ENCODE measurements around the gene ANKRD33B.

Gene ANKRD33B

GRCh38 chr5:10679336-10679988 lies 115.6 kb downstream of the ANKRD33B start:
- H3K4me3 ChIP-seq (ENCODE audit: low read depth in 1 of 2, low read length in 1 of 2), result no peak overlapping the region
- H3K36me3 ChIP-seq, result peaks cover 50% of the 10 kb centered on the region

GRCh38 chr5:10680876-10681481 lies 117.1 kb downstream of the ANKRD33B start:
- no peak for TF ChIP-seq CTCF (IDR thresholded peaks at IDR 0.05)
- no peak overlapping the region for H3K27ac ChIP-seq
- H3K27me3 ChIP-seq, result no peaks in the 10 kb centered on the region
- H3K4me1 ChIP-seq (ENCODE audit: control insufficient read depth in 1 of 2, insufficient read depth in 1 of 2, low read depth in 1 of 2, low read length in 1 of 2), result peaks cover 13 to 16% of the 10 kb centered on the region in 2 experiments
- H3K4me3 ChIP-seq (ENCODE audit: low read depth in 1 of 2, low read length in 1 of 2), result no peak overlapping the region
- peaks cover 54% of the 10 kb centered on the region for H3K36me3 ChIP-seq
- no peaks in the 10 kb centered on the region for H3K9me3 ChIP-seq

More at GRCh38 chr5:10679336-10679988, 115.6 kb downstream of the ANKRD33B start:
- peaks cover 13 to 16% of the 10 kb centered on the region in 2 experiments for H3K4me1 ChIP-seq (ENCODE audit: control insufficient read depth in 1 of 2, insufficient read depth in 1 of 2, low read depth in 1 of 2, low read length in 1 of 2)
- no peak for TF ChIP-seq CTCF (IDR thresholded peaks at IDR 0.05)
- no peak overlapping the region for H3K27ac ChIP-seq
- no peaks in the 10 kb centered on the region for H3K27me3 ChIP-seq
- H3K9me3 ChIP-seq, result no peaks in the 10 kb centered on the region

- TF ChIP-seq CTCF (IDR thresholded peaks at IDR 0.05), result no peak
- H3K27ac ChIP-seq, result no peak overlapping the region
- peaks cover 54% of the 10 kb centered on the region for H3K36me3 ChIP-seq
- H3K9me3 ChIP-seq, result no peaks in the 10 kb centered on the region
- H3K27me3 ChIP-seq, result no peaks in the 10 kb centered on the region
- peaks cover 13 to 16% of the 10 kb centered on the region in 2 experiments for H3K4me1 ChIP-seq (ENCODE audit: control insufficient read depth in 1 of 2, insufficient read depth in 1 of 2, low read depth in 1 of 2, low read length in 1 of 2)
- no peak overlapping the region for H3K4me3 ChIP-seq (ENCODE audit: low read depth in 1 of 2, low read length in 1 of 2)
Observed at GRCh38 chr5:10681731-10682679, 118.1 kb downstream of the ANKRD33B start.

GRCh38 chr5:10682801-10683525 lies 119.1 kb downstream of the ANKRD33B start:
- H3K27me3 ChIP-seq, result no peaks in the 10 kb centered on the region
- H3K9me3 ChIP-seq, result no peaks in the 10 kb centered on the region
- TF ChIP-seq CTCF (IDR thresholded peaks at IDR 0.05), result no peak
- peaks cover 48% of the 10 kb centered on the region for H3K36me3 ChIP-seq
- H3K27ac ChIP-seq, result no peak overlapping the region
- no peak overlapping the region for H3K4me3 ChIP-seq (ENCODE audit: low read depth in 1 of 2, low read length in 1 of 2)
- H3K4me1 ChIP-seq (ENCODE audit: control insufficient read depth in 1 of 2, insufficient read depth in 1 of 2, low read depth in 1 of 2, low read length in 1 of 2), result peaks cover 13 to 16% of the 10 kb centered on the region in 2 experiments
